ENCODE data around the gene TMEM184A.

DNA sequence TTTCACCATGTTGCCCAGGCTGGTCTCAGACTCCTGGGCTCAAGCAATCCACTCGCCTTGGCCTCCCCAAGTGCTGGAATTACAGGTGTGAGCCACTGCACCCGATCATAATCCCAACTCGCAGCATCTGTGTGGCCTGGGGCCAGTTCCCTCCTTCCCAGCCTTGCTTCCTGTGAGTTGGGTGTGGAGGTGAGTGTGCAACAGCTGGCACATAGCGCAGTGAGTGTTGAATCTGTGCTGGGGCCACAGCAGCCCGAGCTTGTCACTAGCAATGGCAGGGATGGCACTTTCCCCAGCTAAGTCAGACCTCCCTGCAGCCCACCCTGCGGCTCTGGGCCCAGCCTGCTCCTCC is 12.2 kb downstream of the TMEM184A start:
- no peak for TF ChIP-seq EZH2phosphoT487 (IDR thresholded peaks at IDR 0.05; ENCODE audit: low read depth, severe bottlenecking, unreplicated experiment)
- TF ChIP-seq EZH2 (IDR thresholded peaks at IDR 0.05; ENCODE audit: borderline replicate concordance), result no peak
- TF ChIP-seq, protein P1, sequence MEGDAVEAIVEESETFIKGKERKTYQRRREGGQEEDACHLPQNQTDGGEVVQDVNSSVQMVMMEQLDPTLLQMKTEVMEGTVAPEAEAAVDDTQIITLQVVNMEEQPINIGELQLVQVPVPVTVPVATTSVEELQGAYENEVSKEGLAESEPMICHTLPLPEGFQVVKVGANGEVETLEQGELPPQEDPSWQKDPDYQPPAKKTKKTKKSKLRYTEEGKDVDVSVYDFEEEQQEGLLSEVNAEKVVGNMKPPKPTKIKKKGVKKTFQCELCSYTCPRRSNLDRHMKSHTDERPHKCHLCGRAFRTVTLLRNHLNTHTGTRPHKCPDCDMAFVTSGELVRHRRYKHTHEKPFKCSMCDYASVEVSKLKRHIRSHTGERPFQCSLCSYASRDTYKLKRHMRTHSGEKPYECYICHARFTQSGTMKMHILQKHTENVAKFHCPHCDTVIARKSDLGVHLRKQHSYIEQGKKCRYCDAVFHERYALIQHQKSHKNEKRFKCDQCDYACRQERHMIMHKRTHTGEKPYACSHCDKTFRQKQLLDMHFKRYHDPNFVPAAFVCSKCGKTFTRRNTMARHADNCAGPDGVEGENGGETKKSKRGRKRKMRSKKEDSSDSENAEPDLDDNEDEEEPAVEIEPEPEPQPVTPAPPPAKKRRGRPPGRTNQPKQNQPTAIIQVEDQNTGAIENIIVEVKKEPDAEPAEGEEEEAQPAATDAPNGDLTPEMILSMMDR (IDR thresholded peaks at IDR 0.05; ENCODE audit: poor library complexity), result no peak

Measured in hepatocyte (in vitro differentiated cells).